ENCODE results near the gene ZNF670. TPM values are rescaled to one million over a fixed set of nuclear protein-coding genes. Genes with fewer than 3 reads are reported as not detected.
"Not testable (repeated sequence)": the region's sequence is repeated elsewhere in the genome, so short reads cannot be mapped to it uniquely, and the experiment has no call there.

ZNF670 gene
- total and polyA plus RNA-seq, 2 donors (not counting 1 experiment from before 2014, with no cell fraction given), result 2.3 to 3.0 TPM

DNA sequence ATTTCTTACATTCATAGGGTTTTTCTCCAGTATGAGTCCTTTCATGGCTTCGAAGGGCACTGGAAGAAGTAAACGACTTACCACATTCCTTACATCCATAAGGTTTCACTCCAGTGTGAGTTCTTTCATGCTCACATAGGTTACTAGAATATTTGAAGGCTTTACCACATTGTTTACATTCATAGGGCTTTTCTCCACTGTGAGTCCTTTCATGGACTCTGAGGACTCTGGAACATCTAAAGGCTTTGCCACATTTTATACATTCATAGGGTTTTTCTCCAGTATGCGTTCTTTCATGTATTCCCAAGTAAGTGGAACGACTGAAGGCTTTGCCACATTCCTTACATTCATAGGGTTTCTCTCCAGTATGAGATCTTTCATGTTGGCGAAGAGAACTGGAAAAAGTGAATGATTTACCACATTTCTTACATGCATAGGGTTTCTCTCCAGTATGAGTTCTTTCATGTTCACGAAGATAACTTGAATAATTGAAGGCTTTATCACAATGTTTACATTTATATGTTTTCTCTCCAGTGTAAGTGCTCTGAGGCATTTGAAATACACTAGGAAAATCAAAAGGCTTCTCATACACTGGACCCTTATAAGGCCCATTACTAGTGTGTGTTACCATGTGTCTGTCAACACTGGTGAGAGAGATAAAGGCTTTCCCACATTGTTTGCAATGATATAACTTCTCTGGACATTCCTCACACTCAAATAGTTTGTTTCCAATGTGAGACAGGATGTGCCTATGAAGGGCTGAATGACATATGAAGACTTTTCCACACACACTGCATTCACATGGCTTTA, 40.9 kb downstream of the ZNF670 start:
- no peak overlapping the region for H3K4me2 ChIP-seq (ENCODE audit: extremely low read depth, insufficient read depth, low read length)
- no peaks in the 10 kb centered on the region for H3K27me3 ChIP-seq (ENCODE audit: control insufficient read depth, insufficient read depth, low read length)
- TF ChIP-seq EZH2 (IDR thresholded peaks at IDR 0.05; ENCODE audit: low read length, missing control alignments), result no peak
- no peak for TF ChIP-seq CTCF (conservative IDR thresholded peaks at IDR 0.05 in 1 of 2, IDR thresholded peaks at IDR 0.05 in 1 of 2; ENCODE audit: low read depth in 1 of 2, low read length in 2 of 2)
- no peaks in the 10 kb centered on the region for H4K20me1 ChIP-seq (ENCODE audit: control insufficient read depth, extremely low read depth, insufficient read depth, low read length)
- H3K4me3 ChIP-seq (replicated peaks in 1 of 4; ENCODE audit: control extremely low read depth in 1 of 4, insufficient read depth in 1 of 4, low read depth in 3 of 4, low read length in 4 of 4), result no peak overlapping the region
- no peak overlapping the region for H3K9ac ChIP-seq (ENCODE audit: insufficient read depth, low read length)
- DNase-seq (ENCODE audit: low read depth in 2 of 2), result no peak
- H3K4me1 ChIP-seq (ENCODE audit: control insufficient read depth, extremely low read depth, insufficient read depth, low read length), result no peaks in the 10 kb centered on the region
- H3K79me2 ChIP-seq (ENCODE audit: control insufficient read depth, insufficient read depth, low read length), result no peaks in the 10 kb centered on the region
- H3K9me3 ChIP-seq (ENCODE audit: control insufficient read depth, insufficient read depth, low read depth, low read length), result peaks cover 2% of the 10 kb centered on the region
- no peak overlapping the region for H2AFZ ChIP-seq (ENCODE audit: low read length)
- no peaks in the 10 kb centered on the region for H3K36me3 ChIP-seq (ENCODE audit: control insufficient read depth, insufficient read depth, low read length)
- no peak overlapping the region for H3K27ac ChIP-seq (ENCODE audit: insufficient read depth, low read length)

GRCh38 chr1:247032306-247032705, 46.3 kb downstream of the ZNF670 start:
- not testable (repeated sequence) for H3K27me3 ChIP-seq (ENCODE audit: control insufficient read depth, insufficient read depth, low read length); H3K4me2 ChIP-seq (ENCODE audit: extremely low read depth, insufficient read depth, low read length); H3K36me3 ChIP-seq (ENCODE audit: control insufficient read depth, insufficient read depth, low read length); H4K20me1 ChIP-seq (ENCODE audit: control insufficient read depth, extremely low read depth, insufficient read depth, low read length); H3K4me3 ChIP-seq (replicated peaks in 1 of 4; ENCODE audit: control extremely low read depth in 1 of 4, insufficient read depth in 1 of 4, low read depth in 3 of 4, low read length in 4 of 4); H3K4me1 ChIP-seq (ENCODE audit: control insufficient read depth, extremely low read depth, insufficient read depth, low read length); H3K9me3 ChIP-seq (ENCODE audit: control insufficient read depth, insufficient read depth, low read depth, low read length); DNase-seq (ENCODE audit: low read depth in 2 of 2); H3K79me2 ChIP-seq (ENCODE audit: control insufficient read depth, insufficient read depth, low read length); H3K9ac ChIP-seq (ENCODE audit: insufficient read depth, low read length); H3K27ac ChIP-seq (ENCODE audit: insufficient read depth, low read length); H2AFZ ChIP-seq (ENCODE audit: low read length)

Other genes with a start within 250 kb of the ZNF670 start
- 22.3 and 30.6 TPM in 2 replicates for gene AHCTF1, start 146.9 kb downstream of the ZNF670 start, total RNA-seq
- 15.8 and 17.5 TPM in 2 replicates for gene AHCTF1, start 146.9 kb downstream of the ZNF670 start, polyA plus RNA-seq
- 1.0 and 2.6 TPM in 2 replicates for gene ZNF695, start 70.8 kb downstream of the ZNF670 start, total RNA-seq
- gene ZNF695, start 70.8 kb downstream of the ZNF670 start, polyA plus RNA-seq, result 0.61 and 3.1 TPM in 2 replicates
- gene ZNF669, start 25.5 kb upstream of the ZNF670 start, total RNA-seq, result 10.2 and 11.6 TPM in 2 replicates
- gene ZNF669, start 25.5 kb upstream of the ZNF670 start, polyA plus RNA-seq, result 7.0 and 7.2 TPM in 2 replicates
- gene ZNF124, start 93.2 kb upstream of the ZNF670 start, total RNA-seq, result 25.6 and 54.2 TPM in 2 replicates
- 2.9 and 4.5 TPM in 2 replicates for gene ZNF124, start 93.2 kb upstream of the ZNF670 start, polyA plus RNA-seq
- gene VN1R5, start 177.3 kb upstream of the ZNF670 start, total RNA-seq, result not detected in 2 replicates
- not detected in 2 replicates for gene VN1R5, start 177.3 kb upstream of the ZNF670 start, polyA plus RNA-seq

Data from fibroblast of lung (primary cell).